GM10266 (cell line): Measurements from ENCODE around the gene FCSK.
"Not testable (repeated sequence)": the region's sequence is repeated elsewhere in the genome, so short reads cannot be mapped to it uniquely, and the experiment has no call there.

Experiments used
- DNase-seq: peaks from one replicate; pipeline ENCODE4 v3.0.0; 2012; ENCODE audit errors: extremely low spot score
- TF ChIP-seq, protein P1 (sequence below): IDR thresholded peaks from 2 replicates; pipeline ENCODE4 v1.5.1; 2012; ENCODE audit warnings: mild to moderate bottlenecking, low read depth; ENCODE audit not compliant: control insufficient read depth, insufficient read depth; ENCODE audit errors: missing control alignments

Gene FCSK

DNA sequence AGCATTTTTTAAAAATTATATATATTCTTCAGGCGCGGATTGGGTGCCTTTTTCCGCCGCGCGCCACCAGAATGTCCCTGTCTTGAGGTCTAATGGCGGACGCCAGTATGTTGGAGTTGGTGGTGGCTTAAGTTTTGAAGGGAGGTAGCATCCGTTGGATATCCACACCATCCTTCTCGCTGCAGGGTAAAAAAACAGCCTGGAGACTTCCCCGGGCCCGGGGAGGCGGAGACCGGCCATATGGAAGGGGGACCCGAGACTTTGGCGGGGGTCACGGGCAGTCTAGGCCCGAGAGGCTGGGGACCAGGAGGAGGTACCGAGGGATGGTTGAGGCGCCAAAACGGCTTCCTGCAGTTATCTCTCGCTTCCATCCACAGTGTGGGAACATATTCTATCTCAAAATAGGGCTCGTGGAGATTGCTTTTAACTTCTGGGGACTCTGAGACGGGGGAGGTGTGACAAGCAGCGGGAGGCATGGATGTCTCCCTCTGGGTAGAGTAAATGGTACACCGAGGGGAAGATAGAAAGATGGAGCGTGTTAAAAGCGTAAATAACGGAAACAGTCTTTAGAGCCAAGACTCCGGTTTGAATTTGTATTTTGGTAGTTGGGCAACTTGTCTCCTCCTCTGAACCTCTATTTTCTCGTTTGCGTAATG lies 69.5 kb downstream of the FCSK start, which contains the start of gene SF3B3:
TSS of gene SF3B3 (plus strand) at position 74 of the 656 bp plus-strand sequence. CDS start 2,841 bp downstream, outside the sequence.
- peak; percentile 61 for DNase-seq
- TF ChIP-seq, protein P1, sequence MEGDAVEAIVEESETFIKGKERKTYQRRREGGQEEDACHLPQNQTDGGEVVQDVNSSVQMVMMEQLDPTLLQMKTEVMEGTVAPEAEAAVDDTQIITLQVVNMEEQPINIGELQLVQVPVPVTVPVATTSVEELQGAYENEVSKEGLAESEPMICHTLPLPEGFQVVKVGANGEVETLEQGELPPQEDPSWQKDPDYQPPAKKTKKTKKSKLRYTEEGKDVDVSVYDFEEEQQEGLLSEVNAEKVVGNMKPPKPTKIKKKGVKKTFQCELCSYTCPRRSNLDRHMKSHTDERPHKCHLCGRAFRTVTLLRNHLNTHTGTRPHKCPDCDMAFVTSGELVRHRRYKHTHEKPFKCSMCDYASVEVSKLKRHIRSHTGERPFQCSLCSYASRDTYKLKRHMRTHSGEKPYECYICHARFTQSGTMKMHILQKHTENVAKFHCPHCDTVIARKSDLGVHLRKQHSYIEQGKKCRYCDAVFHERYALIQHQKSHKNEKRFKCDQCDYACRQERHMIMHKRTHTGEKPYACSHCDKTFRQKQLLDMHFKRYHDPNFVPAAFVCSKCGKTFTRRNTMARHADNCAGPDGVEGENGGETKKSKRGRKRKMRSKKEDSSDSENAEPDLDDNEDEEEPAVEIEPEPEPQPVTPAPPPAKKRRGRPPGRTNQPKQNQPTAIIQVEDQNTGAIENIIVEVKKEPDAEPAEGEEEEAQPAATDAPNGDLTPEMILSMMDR, result no peak

DNA sequence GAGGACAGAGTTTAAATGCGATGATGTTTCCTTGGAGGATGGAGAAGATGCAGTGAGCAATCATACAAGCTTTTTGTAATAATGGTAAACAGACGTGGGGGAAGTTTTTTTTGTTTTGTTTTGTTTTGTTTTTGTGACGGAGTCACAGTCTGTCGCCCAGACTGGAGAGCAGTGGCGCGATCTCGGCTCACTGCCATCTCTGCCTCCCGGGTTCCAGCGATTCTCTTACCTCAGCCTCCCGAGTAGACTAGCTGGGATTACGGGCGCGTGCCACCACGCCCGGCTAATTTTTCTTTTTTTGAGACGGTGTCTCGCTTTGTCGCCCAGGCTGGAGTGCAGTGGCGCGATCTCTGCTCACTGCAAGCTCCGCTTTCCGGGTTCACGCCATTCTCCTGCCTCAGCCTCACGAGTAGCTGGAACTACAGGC lies 70.0 kb downstream of the FCSK start:
- not testable (repeated sequence) for DNase-seq

DNA sequence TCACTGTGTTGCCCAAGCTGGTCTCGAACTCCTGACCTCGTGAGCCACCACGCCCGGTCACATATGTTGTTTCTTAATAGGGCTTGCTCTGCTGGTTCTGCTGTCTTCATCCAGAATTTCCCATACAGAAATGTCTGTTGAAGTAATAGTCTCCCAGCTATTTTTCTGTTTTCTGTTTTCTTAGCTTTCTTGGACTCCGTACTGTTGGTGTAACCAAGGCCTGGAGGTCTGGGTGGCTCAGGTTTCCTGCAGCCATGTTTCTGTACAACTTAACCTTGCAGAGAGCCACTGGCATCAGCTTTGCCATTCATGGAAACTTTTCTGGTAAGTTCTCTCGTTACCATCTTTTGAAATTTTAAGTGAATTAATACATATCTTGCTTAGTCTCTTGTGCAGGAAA lies 72.0 kb downstream of the FCSK start:
- TF ChIP-seq, protein P1, result no peak
- DNase-seq, result no peak

DNA sequence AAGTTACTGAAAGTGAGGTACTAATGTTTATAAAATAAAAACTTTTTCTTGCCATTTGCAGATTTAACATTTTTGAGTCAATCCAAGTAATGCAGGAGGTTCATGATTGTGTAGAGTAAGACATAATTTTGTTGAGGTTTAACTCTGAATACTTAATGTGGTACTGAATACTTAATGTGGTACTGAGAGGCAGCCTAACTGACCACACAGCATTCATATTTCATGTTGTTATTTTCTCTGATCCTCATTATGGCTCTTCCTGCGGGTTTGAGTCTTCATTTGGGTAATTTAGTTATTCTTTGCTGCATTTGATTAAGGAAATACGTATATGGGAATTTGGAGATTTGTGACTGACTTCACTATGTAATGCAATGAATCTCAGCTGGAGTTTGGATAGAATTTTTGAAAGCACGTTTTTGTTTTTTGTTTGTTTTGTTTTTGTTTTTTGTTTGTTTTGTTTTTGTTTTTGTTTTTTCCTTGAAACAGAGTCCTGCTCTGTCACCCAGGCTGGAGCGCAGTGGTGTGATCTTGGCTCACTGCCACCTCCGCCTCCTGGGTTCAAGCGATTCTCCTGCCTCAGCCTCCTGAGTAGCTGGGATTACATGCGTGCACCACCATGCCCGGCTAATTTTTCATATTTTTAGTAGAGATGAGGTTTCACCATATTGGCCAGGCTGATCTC lies 73.1 kb downstream of the FCSK start:
- no peak for DNase-seq
- TF ChIP-seq, protein P1, result no peak

DNA sequence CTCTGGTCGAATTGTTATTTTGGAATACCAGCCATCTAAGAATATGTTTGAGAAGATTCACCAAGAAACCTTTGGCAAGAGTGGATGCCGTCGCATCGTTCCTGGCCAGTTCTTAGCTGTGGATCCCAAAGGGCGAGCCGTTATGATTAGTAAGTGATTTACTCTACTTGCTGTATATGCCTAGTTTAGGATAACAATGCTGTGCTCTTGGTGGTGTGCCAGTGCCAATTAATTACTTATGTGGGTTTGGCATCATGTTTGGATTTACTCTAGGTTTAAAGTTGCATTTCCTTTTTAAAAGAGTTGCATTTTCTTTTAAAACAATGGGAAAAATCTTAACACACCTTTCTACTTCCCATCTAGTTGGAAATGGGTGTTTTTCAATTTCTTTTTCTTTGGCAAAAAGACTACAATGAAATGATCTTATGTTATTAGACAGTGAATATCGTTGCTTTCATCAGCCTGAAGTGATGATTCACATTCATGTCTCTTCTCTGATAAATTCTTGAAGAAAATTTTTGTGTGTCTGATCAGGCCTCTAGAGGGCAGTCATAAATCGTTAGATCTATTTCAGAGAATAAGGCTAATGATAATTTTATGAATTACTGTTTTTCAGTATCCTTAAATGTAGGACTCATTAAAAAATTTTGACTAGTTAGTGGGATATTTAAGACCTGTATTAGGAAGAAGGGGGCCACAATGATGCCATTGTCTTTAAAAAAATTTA lies 74.8 kb downstream of the FCSK start:
- DNase-seq, result no peak
- TF ChIP-seq, protein P1, result peak; percentile 19
